A673 (cell line): Measurements from ENCODE around the gene B3GALT2. TPM values are rescaled to one million over a fixed set of nuclear protein-coding genes. Genes with fewer than 3 reads are reported as not detected.

Experiments
- BruUV-seq: library from RNA; stranded (reverse); fragments of 400-500 nt; replicated peaks from 2 replicates; lab custom pipeline; 2021; lab: Mats Ljungman, UMichigan
- CTCF ChIA-PET: fragments of 300-600 bp; sonication (Branson Sonifier 250); formaldehyde crosslinking; loops from one replicate; lab custom pipeline; 2022; ENCODE audit warnings: antibody characterized with exemption; lab: Charles Lee
- POLR2A ChIA-PET: fragments of 300-600 bp; sonication (Branson Sonifier 250); formaldehyde crosslinking; loops from one replicate; lab custom pipeline; 2022; ENCODE audit warnings: antibody characterized with exemption; ENCODE audit not compliant: low non-redundant PET; lab: Charles Lee
- DNase-seq: peaks from one replicate; pipeline ENCODE4 v3.0.0-alpha.2; 2015; ENCODE audit warnings: low spot score
- H3K27ac ChIP-seq: fragments of 200-600 bp; sonication (generic); 2 replicates; pipeline ENCODE4 v1.5.1; 2016; ENCODE audit warnings: mixed run types, low read depth, mild to moderate bottlenecking, mixed read lengths, antibody characterized with exemption, low read length; ENCODE audit not compliant: poor library complexity, severe bottlenecking
- H3K27me3 ChIP-seq: fragments of 200-600 bp; sonication (generic); replicated peaks from 2 replicates; pipeline ENCODE4 v1.6.1; 2017; ENCODE audit warnings: mixed run types, low read depth, mild to moderate bottlenecking, mixed read lengths, antibody characterized with exemption, low read length; ENCODE audit not compliant: insufficient read depth, poor library complexity
- H3K36me3 ChIP-seq: fragments of 200-600 bp; sonication (generic); 2 replicates; pipeline ENCODE4 v1.6.1; 2016; ENCODE audit warnings: mixed run types, mild to moderate bottlenecking, mixed read lengths, antibody characterized with exemption, low read length; ENCODE audit not compliant: insufficient read depth, poor library complexity, severe bottlenecking
- H3K4me1 ChIP-seq: fragments of 200-600 bp; sonication (generic); 2 replicates; pipeline ENCODE4 v1.6.1; 2017; ENCODE audit warnings: mixed run types, mild to moderate bottlenecking, mixed read lengths, antibody characterized with exemption, low read length; ENCODE audit not compliant: insufficient read depth, poor library complexity, severe bottlenecking
- H3K4me3 ChIP-seq: fragments of 200-600 bp; sonication (generic); 2 replicates; pipeline ENCODE4 v1.5.1; 2016; ENCODE audit warnings: low read depth, mixed run types, mild to moderate bottlenecking, mixed read lengths, low read length; ENCODE audit not compliant: poor library complexity, severe bottlenecking
- H3K9me3 ChIP-seq: fragments of 200-600 bp; sonication (generic); 2 replicates; pipeline ENCODE4 v1.6.1; 2016; ENCODE audit warnings: mixed run types, low read depth, mild to moderate bottlenecking, mixed read lengths, antibody characterized with exemption, low read length; ENCODE audit not compliant: poor library complexity, severe bottlenecking
- CTCF ChIP-seq: fragments of 300-800, 200-600 bp; sonication (generic); conservative IDR thresholded peaks from 2 replicates; pipeline ENCODE4 v1.5.1; 2017; ENCODE audit warnings: low read depth, mild to moderate bottlenecking, antibody characterized with exemption, low read length, moderate library complexity, mixed read lengths
- EZH2 ChIP-seq: fragments of 200-600 bp; sonication (generic); IDR thresholded peaks from 2 replicates; pipeline ENCODE4 v1.6.1; 2017; ENCODE audit warnings: borderline replicate concordance, low read depth, mild to moderate bottlenecking, mixed read lengths, antibody characterized with exemption, low read length; ENCODE audit not compliant: poor library complexity, severe bottlenecking
- intact Hi-C: fragments of 100-400 bp; cut with micrococcal nuclease; formaldehyde crosslinking; loops from one replicate; pipeline ENCODE4 v1.10.0; 2022; ENCODE audit not compliant: unreplicated experiment
- total RNA-seq: library from RNA; stranded (reverse); gene quantifications from 2 replicates; pipeline ENCODE4 v1.2.3, GENCODE V29; 2021

The B3GALT2 gene
- total RNA-seq, 1 experiment from 2014 or later, result 0.39 TPM

GRCh38 chr1:193143285-193143684 lies 43.1 kb downstream of the B3GALT2 start:
- CTCF ChIA-PET, result interaction anchor here (0.6 kb wide), 1 partner anchor 280 kb away, joined by 3 read pairs; no protein-coding TSS in a partner anchor
- Histone ChIP-seq H3K4me3 (no peak overlapping the region), H3K27me3 (no peaks in the 10 kb centered on the region), H3K36me3 (peaks cover 74% of the 10 kb centered on the region), H3K4me1 (peaks cover 12% of the 10 kb centered on the region), H3K9me3 (no peaks in the 10 kb centered on the region), H3K27ac (no peak overlapping the region)
- TF ChIP-seq CTCF (peak; percentile 64), EZH2 (no peak)
- peak; percentile 33 for DNase-seq
- intact Hi-C loops, result no loop called here
- BruUV-seq, result no TSS peak
- POLR2A ChIA-PET, result no interaction called here

- TF ChIP-seq CTCF (no peak), EZH2 (no peak)
- ChIA-PET POLR2A (no interaction called here), CTCF (no interaction called here)
- intact Hi-C loops, result no loop called here
- Histone ChIP-seq H3K4me3 (no peak overlapping the region), H3K27me3 (no peaks in the 10 kb centered on the region), H3K36me3 (peaks cover 73% of the 10 kb centered on the region), H3K4me1 (peaks cover 12% of the 10 kb centered on the region), H3K27ac (no peak overlapping the region), H3K9me3 (no peaks in the 10 kb centered on the region)
- no TSS peak for BruUV-seq
- no peak for DNase-seq
These were observed 44.0 kb downstream of the B3GALT2 start for GRCh38 chr1:193142409-193142808.

GRCh38 chr1:193141804-193142203 lies 44.6 kb downstream of the B3GALT2 start:
- Histone ChIP-seq H3K27me3 (no peaks in the 10 kb centered on the region), H3K4me3 (no peak overlapping the region), H3K9me3 (no peaks in the 10 kb centered on the region), H3K4me1 (peaks cover 12% of the 10 kb centered on the region), H3K36me3 (peaks cover 74% of the 10 kb centered on the region), H3K27ac (peak overlapping the region; percentile 24)
- no TSS peak for BruUV-seq
- no peak for DNase-seq
- POLR2A ChIA-PET, result no interaction called here
- TF ChIP-seq CTCF, result no peak
- no peak for TF ChIP-seq EZH2
- intact Hi-C loops, result no loop called here
- CTCF ChIA-PET, result no interaction called here
